Natural killer cell (primary cell): ENCODE data around the gene PRDM12. TPM values are rescaled to one million over a fixed set of nuclear protein-coding genes. Genes with fewer than 3 reads are reported as not detected.

ENCODE experiments used
- ATAC-seq, 3 donors: fragments of 150-1000 bp in 2 of 3; fragments of 200-7000 bp in 1 of 3; cut with Tn5 transposase; 1 replicate in 1 of 3; 2 replicates in 2 of 3; pipeline ENCODE4 v1.10.0; 2021; ENCODE audit warnings: mild to moderate bottlenecking in 2 of 3, moderate library complexity in 2 of 3
- DNase-seq, 2 donors: peaks; one replicate each; pipeline versions ENCODE4 v3.0.0 to v3.0.0-alpha.2; 2013 to 2021; ENCODE audit warnings: mixed read lengths in 1 of 2
- H3K27ac ChIP-seq: one replicate; pipeline ENCODE4 v1.5.1; 2013; ENCODE audit warnings: mild to moderate bottlenecking, low read length
- H3K27me3 ChIP-seq: one replicate; pipeline ENCODE4 v1.6.1; 2013; ENCODE audit warnings: low read length; ENCODE audit not compliant: control insufficient read depth, insufficient read depth
- H3K36me3 ChIP-seq: one replicate; pipeline ENCODE4 v1.6.1; 2013; ENCODE audit warnings: low read length; ENCODE audit not compliant: control insufficient read depth, insufficient read depth
- H3K4me1 ChIP-seq: one replicate; pipeline ENCODE4 v1.6.1; 2013; ENCODE audit warnings: low read length; ENCODE audit not compliant: control insufficient read depth, insufficient read depth
- H3K4me3 ChIP-seq: one replicate; pipeline ENCODE4 v1.5.1; 2013; ENCODE audit warnings: low read length
- H3K9me3 ChIP-seq: one replicate; pipeline ENCODE4 v1.6.1; 2013; ENCODE audit warnings: low read length; ENCODE audit not compliant: control insufficient read depth, insufficient read depth
- H3K27ac Mint-ChIP-seq, 2 donors: one replicate each; pipeline ENCODE4 v1.8.0; 2022; ENCODE audit warnings: mild to moderate bottlenecking in 2 of 2, mixed read lengths in 2 of 2, moderate library complexity in 1 of 2
- H3K27me3 Mint-ChIP-seq, 2 donors: one replicate each; pipeline ENCODE4 v1.8.0; 2022; ENCODE audit warnings: low read depth in 2 of 2, mixed read lengths in 2 of 2
- H3K36me3 Mint-ChIP-seq: one replicate; pipeline ENCODE4 v1.8.0; 2022; ENCODE audit warnings: mixed read lengths
- H3K4me1 Mint-ChIP-seq, 2 donors: one replicate each; pipeline ENCODE4 v1.8.0; 2022; ENCODE audit warnings: mixed read lengths in 2 of 2
- H3K4me3 Mint-ChIP-seq: one replicate; pipeline ENCODE4 v1.8.0; 2022; ENCODE audit warnings: mild to moderate bottlenecking, moderate library complexity, mixed read lengths
- H3K9me3 Mint-ChIP-seq, 2 donors: one replicate each; pipeline ENCODE4 v1.8.0; 2022; ENCODE audit warnings: mixed read lengths in 2 of 2
- CTCF ChIP-seq: fragments of 200-600 bp; IDR thresholded peaks from one replicate; pipeline ENCODE4 v1.8.0; 2022; ENCODE audit warnings: antibody characterized with exemption
- WGBS: methylation state at CpG from one replicate; pipeline ENCODE4 v1.1.7; 2013; ENCODE audit warnings: missing lambda C conversion rate; ENCODE audit not compliant: insufficient coverage; 5-methylcytosine and 5-hydroxymethylcytosine counted together
- intact Hi-C: fragments of 100-400 bp; cut with micrococcal nuclease; formaldehyde crosslinking; loops from one replicate; pipeline ENCODE4 v1.14.2; 2022
- total RNA-seq, 4 donors: library from RNA; stranded (reverse); fragments of 120-200 nt in 1 of 4; gene quantifications; one replicate each; pipeline versions ENCODE4 v1.2.3 to v1.2.4, GENCODE V29; 2013 to 2022

PRDM12 gene
- total RNA-seq, 3 donors from 2014 or later (not counting 1 experiment from before 2014, with no cell fraction given), result 0.09 to 0.15 TPM; not detected in 1

- no peaks in the 10 kb centered on the region for H3K27me3 ChIP-seq
- no peak overlapping the region for H3K27ac Mint-ChIP-seq
- DNase-seq (peak; percentile 56 to 73), ATAC-seq (peak; percentile 67 to 76 (median 72))
- H3K4me1 ChIP-seq, result peaks cover 15% of the 10 kb centered on the region
- peaks cover 6 to 10% of the 10 kb centered on the region in 2 donors for H3K4me1 Mint-ChIP-seq
- no peaks in the 10 kb centered on the region for H3K36me3 ChIP-seq
- TF ChIP-seq CTCF, result no peak
- intact Hi-C loops, result no loop called here
- no peak overlapping the region for H3K27ac ChIP-seq
- H3K4me3 ChIP-seq, result peak overlapping the region; percentile 13
- H3K9me3 ChIP-seq, result no peaks in the 10 kb centered on the region
- no peaks in the 10 kb centered on the region for H3K9me3 Mint-ChIP-seq
- H3K4me3 Mint-ChIP-seq, result peak overlapping the region; percentile 74
- no peaks in the 10 kb centered on the region for H3K27me3 Mint-ChIP-seq
- H3K36me3 Mint-ChIP-seq, result no peaks in the 10 kb centered on the region
- 3% methylated on average over 116 of the region's 116 CpGs for WGBS
Observed at GRCh38 chr9:130680836-130681768, 16.7 kb downstream of the PRDM12 start.

GRCh38 chr9:130681769-130682420 lies 17.5 kb downstream of the PRDM12 start:
- under 1% methylated on average over 45 of the region's 45 CpGs for WGBS
- H3K36me3 Mint-ChIP-seq, result no peaks in the 10 kb centered on the region
- ATAC-seq, result peak in 2 of 3 donors; percentile 8 to 16
- H3K9me3 ChIP-seq, result no peaks in the 10 kb centered on the region
- peaks cover 15% of the 10 kb centered on the region for H3K4me1 ChIP-seq
- H3K4me3 Mint-ChIP-seq, result peak overlapping the region; percentile 97
- no peaks in the 10 kb centered on the region for H3K36me3 ChIP-seq
- H3K27me3 Mint-ChIP-seq, result no peaks in the 10 kb centered on the region
- DNase-seq, result peak; percentile 35 to 45
- H3K27me3 ChIP-seq, result no peaks in the 10 kb centered on the region
- H3K27ac Mint-ChIP-seq, result peak overlapping the region; percentile 45 to 85
- peak overlapping the region; percentile 64 for H3K4me3 ChIP-seq
- no peak overlapping the region for H3K27ac ChIP-seq
- no peaks in the 10 kb centered on the region for H3K9me3 Mint-ChIP-seq
- no peak for TF ChIP-seq CTCF
- peaks cover 6 to 10% of the 10 kb centered on the region in 2 donors for H3K4me1 Mint-ChIP-seq
- intact Hi-C loops, result loop anchor here (1.0 kb wide), 1 partner anchor 221 kb away; no protein-coding TSS in a partner anchor

GRCh38 chr9:130682421-130683121 lies 18.2 kb downstream of the PRDM12 start:
- intact Hi-C loops, result loop anchor here (1.0 kb wide), 1 partner anchor 221 kb away; no protein-coding TSS in a partner anchor
- peaks cover 6 to 10% of the 10 kb centered on the region in 2 donors for H3K4me1 Mint-ChIP-seq
- H3K27me3 ChIP-seq, result no peaks in the 10 kb centered on the region
- H3K27ac ChIP-seq, result no peak overlapping the region
- DNase-seq (peak; percentile 53 to 79), ATAC-seq (peak; percentile 30 to 56 (median 52))
- H3K9me3 Mint-ChIP-seq, result no peaks in the 10 kb centered on the region
- no peaks in the 10 kb centered on the region for H3K9me3 ChIP-seq
- H3K4me3 ChIP-seq, result peak overlapping the region; percentile 64
- H3K36me3 Mint-ChIP-seq, result no peaks in the 10 kb centered on the region
- peak overlapping the region; percentile 97 for H3K4me3 Mint-ChIP-seq
- TF ChIP-seq CTCF, result peak; percentile 93
- H3K27me3 Mint-ChIP-seq, result no peaks in the 10 kb centered on the region
- H3K27ac Mint-ChIP-seq, result peak overlapping the region; percentile 45 to 85
- 5% methylated on average over 19 of the region's 22 CpGs for WGBS
- peaks cover 15% of the 10 kb centered on the region for H3K4me1 ChIP-seq
- H3K36me3 ChIP-seq, result no peaks in the 10 kb centered on the region
